ENCODE data around the gene GALNT16. TPM values are rescaled to one million over a fixed set of nuclear protein-coding genes. Genes with fewer than 3 reads are reported as not detected.

GALNT16 gene
- total and polyA plus RNA-seq, 2 donors (not counting 1 experiment from before 2014, with no cell fraction given): 0.09 to 3.4 TPM

DNA sequence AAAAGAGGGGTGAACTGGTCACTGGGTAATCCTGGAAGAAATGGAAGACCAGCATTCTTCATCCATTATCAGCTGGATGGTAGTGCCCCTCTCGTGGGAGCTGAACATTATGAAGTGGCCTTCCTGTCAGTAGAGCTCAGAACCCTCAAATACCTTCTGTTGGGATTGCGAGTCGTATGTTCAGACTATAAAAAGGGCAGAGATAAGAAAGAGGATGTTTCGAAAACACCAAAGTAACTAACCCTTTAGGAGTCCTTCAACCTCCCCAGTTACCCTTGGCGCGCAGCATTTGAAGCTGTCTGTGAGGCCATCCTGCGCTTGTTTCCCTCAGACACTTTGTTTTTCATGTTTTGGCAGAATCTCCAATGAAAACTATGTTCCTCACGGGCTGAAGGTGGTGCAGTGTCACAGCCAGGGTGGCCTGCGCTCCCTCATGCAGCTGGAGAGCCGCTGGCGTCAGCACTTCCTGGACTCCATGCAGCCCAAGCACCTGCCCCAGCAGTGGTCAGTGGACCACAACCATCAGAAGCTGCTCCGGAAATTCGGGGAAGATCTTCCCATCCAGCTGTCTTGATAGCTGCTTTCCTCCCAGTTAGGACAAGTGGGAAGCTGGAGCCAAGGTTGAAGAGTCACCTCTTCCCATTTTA lies 19.3 kb upstream of the GALNT16 start:
- 89% methylated on average over 9 of the region's 13 CpGs for WGBS (ENCODE audit: insufficient coverage)
- no peak overlapping the region for H3K27ac Mint-ChIP-seq
- intact Hi-C loops (cut with micrococcal nuclease): loop anchor here (5.0 to 10.0 kb wide), 2 partner anchors 237 to 484 kb away; no protein-coding TSS in a partner anchor
- Histone ChIP-seq H3K4me1 (ENCODE audit: control insufficient read depth in 2 of 2, insufficient read depth in 2 of 2, low read length in 2 of 2) (no peaks in the 10 kb centered on the region), H3K9ac (ENCODE audit: low read length) (no peak overlapping the region), H3K27me3 (replicated peaks in 1 of 4; ENCODE audit: control extremely low read depth in 1 of 4, control insufficient read depth in 3 of 4, insufficient read depth in 4 of 4, low read length in 3 of 4) (no peaks in the 10 kb centered on the region), H3K36me3 (replicated peaks in 1 of 2; ENCODE audit: control extremely low read depth in 1 of 2, control insufficient read depth in 1 of 2, extremely low read depth in 1 of 2, insufficient read depth in 2 of 2, low read length in 1 of 2) (peaks cover 0 to 20% of the 10 kb centered on the region in 2 experiments), H4K20me1 (ENCODE audit: control insufficient read depth, insufficient read depth, low read length, poor library complexity, severe bottlenecking) (no peaks in the 10 kb centered on the region), H3K27ac (ENCODE audit: low read length in 2 of 2) (no peak overlapping the region), H3K9me3 (ENCODE audit: control extremely low read depth in 1 of 3, control insufficient read depth in 2 of 3, insufficient read depth in 1 of 3, low read length in 2 of 3) (no peaks in the 10 kb centered on the region), H3K4me3 (ENCODE audit: control extremely low read depth in 1 of 5, extremely low read depth in 1 of 5, insufficient read depth in 1 of 5, low read depth in 2 of 5, low read length in 4 of 5) (no peak overlapping the region), H3K4me2 (replicated peaks; ENCODE audit: low read depth, low read length, poor library complexity, severe bottlenecking) (no peak overlapping the region), H3K79me2 (ENCODE audit: control insufficient read depth, insufficient read depth, low read length) (no peaks in the 10 kb centered on the region), H2AFZ (ENCODE audit: insufficient read depth, low read depth, low read length, poor library complexity, severe bottlenecking) (no peak overlapping the region)
- DNase-seq (no peak), ATAC-seq (ENCODE audit: low read depth) (no peak)
- ChIA-PET POLR2A (no interaction called here), CTCF (interaction anchor here (1.4 to 5.2 kb wide), 5 partner anchors 8 to 333 kb away, joined by 5 to 110 read pairs (median 36); partner anchors contain the start of gene CCDC177)
- TF ChIP-seq, protein P1, sequence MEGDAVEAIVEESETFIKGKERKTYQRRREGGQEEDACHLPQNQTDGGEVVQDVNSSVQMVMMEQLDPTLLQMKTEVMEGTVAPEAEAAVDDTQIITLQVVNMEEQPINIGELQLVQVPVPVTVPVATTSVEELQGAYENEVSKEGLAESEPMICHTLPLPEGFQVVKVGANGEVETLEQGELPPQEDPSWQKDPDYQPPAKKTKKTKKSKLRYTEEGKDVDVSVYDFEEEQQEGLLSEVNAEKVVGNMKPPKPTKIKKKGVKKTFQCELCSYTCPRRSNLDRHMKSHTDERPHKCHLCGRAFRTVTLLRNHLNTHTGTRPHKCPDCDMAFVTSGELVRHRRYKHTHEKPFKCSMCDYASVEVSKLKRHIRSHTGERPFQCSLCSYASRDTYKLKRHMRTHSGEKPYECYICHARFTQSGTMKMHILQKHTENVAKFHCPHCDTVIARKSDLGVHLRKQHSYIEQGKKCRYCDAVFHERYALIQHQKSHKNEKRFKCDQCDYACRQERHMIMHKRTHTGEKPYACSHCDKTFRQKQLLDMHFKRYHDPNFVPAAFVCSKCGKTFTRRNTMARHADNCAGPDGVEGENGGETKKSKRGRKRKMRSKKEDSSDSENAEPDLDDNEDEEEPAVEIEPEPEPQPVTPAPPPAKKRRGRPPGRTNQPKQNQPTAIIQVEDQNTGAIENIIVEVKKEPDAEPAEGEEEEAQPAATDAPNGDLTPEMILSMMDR (IDR thresholded peaks at IDR 0.05): no peak
- no peak for TF ChIP-seq EZH2 (IDR thresholded peaks at IDR 0.05; ENCODE audit: borderline replicate concordance, insufficient read depth, low read depth, low read length, poor library complexity, severe bottlenecking)
- peaks cover 3% of the 10 kb centered on the region for H3K4me1 Mint-ChIP-seq
- H3K4me3 Mint-ChIP-seq: no peak overlapping the region
- no peaks in the 10 kb centered on the region for H3K27me3 Mint-ChIP-seq
- no peaks in the 10 kb centered on the region for H3K9me3 Mint-ChIP-seq (ENCODE audit: insufficient read depth)

DNA sequence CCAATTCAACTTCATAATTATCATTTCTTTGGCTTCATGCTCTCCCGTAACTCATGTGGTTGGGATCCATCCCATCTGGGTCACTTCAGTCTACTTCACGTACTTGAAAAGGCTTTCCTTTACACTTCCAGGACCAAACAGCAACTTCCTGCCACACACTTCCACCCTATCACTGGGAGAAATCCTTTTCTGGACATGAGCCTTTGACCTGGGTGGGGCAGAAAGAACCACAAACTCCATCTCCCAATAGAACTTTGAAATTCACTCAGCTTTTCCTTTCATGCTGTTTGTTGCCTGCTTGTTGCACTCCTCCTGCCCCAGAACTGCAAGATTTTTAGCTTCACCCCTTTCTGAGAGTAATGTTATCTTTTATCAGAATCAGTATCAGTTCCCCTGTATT lies 18.4 kb upstream of the GALNT16 start:
- no peaks in the 10 kb centered on the region for H3K79me2 ChIP-seq (ENCODE audit: control insufficient read depth, insufficient read depth, low read length)
- no peak overlapping the region for H3K27ac ChIP-seq (ENCODE audit: low read length in 2 of 2)
- H3K4me1 ChIP-seq (ENCODE audit: control insufficient read depth in 2 of 2, insufficient read depth in 2 of 2, low read length in 2 of 2): no peaks in the 10 kb centered on the region
- no peak for TF ChIP-seq EZH2 (IDR thresholded peaks at IDR 0.05; ENCODE audit: borderline replicate concordance, insufficient read depth, low read depth, low read length, poor library complexity, severe bottlenecking)
- TF ChIP-seq, protein P1 (IDR thresholded peaks at IDR 0.05): no peak
- Mint-ChIP-seq H3K27ac (no peak overlapping the region), H3K27me3 (no peaks in the 10 kb centered on the region), H3K4me1 (peaks cover 3% of the 10 kb centered on the region), H3K9me3 (ENCODE audit: insufficient read depth) (no peaks in the 10 kb centered on the region), H3K4me3 (no peak overlapping the region)
- H3K27me3 ChIP-seq (replicated peaks in 1 of 4; ENCODE audit: control extremely low read depth in 1 of 4, control insufficient read depth in 3 of 4, insufficient read depth in 4 of 4, low read length in 3 of 4): no peaks in the 10 kb centered on the region
- no peaks in the 10 kb centered on the region for H3K9me3 ChIP-seq (ENCODE audit: control extremely low read depth in 1 of 3, control insufficient read depth in 2 of 3, insufficient read depth in 1 of 3, low read length in 2 of 3)
- no peak overlapping the region for H3K4me2 ChIP-seq (replicated peaks; ENCODE audit: low read depth, low read length, poor library complexity, severe bottlenecking)
- peaks cover 0 to 17% of the 10 kb centered on the region in 2 experiments for H3K36me3 ChIP-seq (replicated peaks in 1 of 2; ENCODE audit: control extremely low read depth in 1 of 2, control insufficient read depth in 1 of 2, extremely low read depth in 1 of 2, insufficient read depth in 2 of 2, low read length in 1 of 2)
- no peak for ATAC-seq (ENCODE audit: low read depth)
- no peak overlapping the region for H3K4me3 ChIP-seq (ENCODE audit: control extremely low read depth in 1 of 5, extremely low read depth in 1 of 5, insufficient read depth in 1 of 5, low read depth in 2 of 5, low read length in 4 of 5)
- ChIA-PET POLR2A (no interaction called here), CTCF (interaction anchor here (0.7 to 5.2 kb wide), 18 partner anchors 9 to 338 kb away, joined by 3 to 110 read pairs (median 4); partner anchors contain the start of genes CCDC177, ERH and SLC39A9)
- intact Hi-C loops (cut with micrococcal nuclease): loop anchor here (5.0 to 10.0 kb wide), 2 partner anchors 236 to 483 kb away; no protein-coding TSS in a partner anchor
- H4K20me1 ChIP-seq (ENCODE audit: control insufficient read depth, insufficient read depth, low read length, poor library complexity, severe bottlenecking): no peaks in the 10 kb centered on the region
- no peak overlapping the region for H3K9ac ChIP-seq (ENCODE audit: low read length)
- WGBS (ENCODE audit: insufficient coverage): 100% methylated on average over 2 of the region's 2 CpGs
- no peak overlapping the region for H2AFZ ChIP-seq (ENCODE audit: insufficient read depth, low read depth, low read length, poor library complexity, severe bottlenecking)
- no peak for DNase-seq
